ENCODE results near the gene CNTNAP2.

Gene CNTNAP2

DNA sequence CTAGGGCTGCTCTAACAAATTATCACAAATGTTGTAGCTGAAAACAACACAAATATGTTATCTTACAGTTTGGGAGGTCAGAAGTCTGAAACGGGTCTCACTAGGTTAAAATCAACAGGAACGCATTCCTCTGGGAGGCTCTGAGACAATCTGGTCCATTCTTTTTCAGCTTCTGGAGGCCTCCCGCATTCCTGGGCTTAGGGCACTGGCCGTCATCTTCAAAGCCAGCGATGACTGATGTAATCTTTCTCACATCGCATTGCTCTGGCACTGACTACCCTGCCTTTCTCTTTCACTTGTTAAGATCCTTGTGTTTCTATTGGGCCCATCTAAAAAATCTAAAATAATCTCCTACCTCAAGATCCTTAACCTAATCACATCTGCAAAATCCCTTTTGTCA lies 1402.5 kb downstream of the CNTNAP2 start:
- no peaks in the 10 kb centered on the region for H3K9me3 ChIP-seq (ENCODE audit: control insufficient read depth, insufficient read depth, low read depth, low read length)
- no peaks in the 10 kb centered on the region for H3K4me1 ChIP-seq (ENCODE audit: control insufficient read depth, insufficient read depth, low read length)
- no peaks in the 10 kb centered on the region for H3K36me3 ChIP-seq (ENCODE audit: control insufficient read depth in 2 of 2, insufficient read depth in 1 of 2, low read length in 2 of 2)
- ChIA-PET CTCF (no interaction called here), POLR2A (no interaction called here)
- no peak overlapping the region for H3K4me3 ChIP-seq (ENCODE audit: low read depth, low read length)
- TF ChIP-seq ZNF155 (tag by site-specific recombination; IDR thresholded peaks at IDR 0.05) (no peak), ZNF580 (tag by site-specific recombination; IDR thresholded peaks at IDR 0.05) (no peak), ZFP37 (tag by site-specific recombination; IDR thresholded peaks at IDR 0.05) (no peak), TRIM28 (IDR thresholded peaks at IDR 0.05; ENCODE audit: borderline replicate concordance, low read length) (no peak), TCF7L2 (IDR thresholded peaks at IDR 0.05; ENCODE audit: borderline replicate concordance, low read depth, low read length) (no peak), ZNF768 (tag by site-specific recombination; IDR thresholded peaks at IDR 0.05) (no peak), ZNF571 (tag by site-specific recombination; IDR thresholded peaks at IDR 0.05) (no peak), KLF16 (tag by site-specific recombination; IDR thresholded peaks at IDR 0.05) (no peak), GLIS2 (tag by site-specific recombination; IDR thresholded peaks at IDR 0.05) (no peak), SP3 (tag by site-specific recombination; IDR thresholded peaks at IDR 0.05) (no peak), ZNF311 (tag by site-specific recombination; IDR thresholded peaks at IDR 0.05; ENCODE audit: borderline replicate concordance) (no peak)
- TF ChIP-seq, protein P1, sequence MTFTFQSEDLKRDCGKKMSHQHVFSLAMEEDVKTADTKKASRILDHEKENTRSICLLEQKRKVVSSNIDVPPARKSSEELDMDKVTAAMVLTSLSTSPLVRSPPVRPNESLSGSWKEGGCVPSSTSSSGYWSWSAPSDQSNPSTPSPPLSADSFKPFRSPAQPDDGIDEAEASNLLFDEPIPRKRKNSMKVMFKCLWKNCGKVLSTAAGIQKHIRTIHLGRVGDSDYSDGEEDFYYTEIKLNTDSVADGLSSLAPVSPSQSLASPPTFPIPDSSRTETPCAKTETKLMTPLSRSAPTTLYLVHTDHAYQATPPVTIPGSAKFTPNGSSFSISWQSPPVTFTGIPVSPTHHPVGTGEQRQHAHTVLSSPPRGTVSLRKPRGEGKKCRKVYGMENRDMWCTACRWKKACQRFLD (tag by site-specific recombination; IDR thresholded peaks at IDR 0.05) = no peak
- no peak overlapping the region for H3K27ac ChIP-seq (ENCODE audit: extremely low read depth, low read depth, low read length)

DNA sequence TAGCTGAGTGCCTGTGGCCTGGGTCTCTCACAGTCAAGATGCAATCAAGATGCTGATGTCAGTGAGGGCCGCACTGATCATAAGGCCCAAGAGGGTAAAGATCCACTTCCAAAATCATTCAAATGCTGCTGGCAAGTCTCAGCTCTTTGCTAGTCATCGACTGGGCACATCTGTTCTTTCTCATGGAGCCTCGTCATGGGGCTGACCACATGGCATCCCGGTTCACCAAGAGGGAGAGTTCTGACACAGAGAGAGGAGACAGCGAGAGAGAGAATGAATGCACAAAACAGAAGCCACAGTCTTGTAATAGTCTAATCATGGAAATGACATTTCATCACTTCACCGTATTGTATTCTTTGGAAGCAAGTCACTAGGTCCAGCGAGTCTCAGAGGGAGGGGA lies 1406.5 kb downstream of the CNTNAP2 start:
- H3K36me3 ChIP-seq (ENCODE audit: control insufficient read depth in 2 of 2, insufficient read depth in 1 of 2, low read length in 2 of 2) = no peaks in the 10 kb centered on the region
- no peak for TF ChIP-seq ZNF311 (tag by site-specific recombination; IDR thresholded peaks at IDR 0.05; ENCODE audit: borderline replicate concordance)
- TF ChIP-seq ZNF624 (tag by site-specific recombination; IDR thresholded peaks at IDR 0.05) = no peak
- TF ChIP-seq ZNF670 (tag by site-specific recombination; IDR thresholded peaks at IDR 0.05; ENCODE audit: low read depth) = no peak
- TF ChIP-seq ZIC2 (tag by site-specific recombination; IDR thresholded peaks at IDR 0.05) = no peak
- TF ChIP-seq ZNF776 (tag by site-specific recombination; IDR thresholded peaks at IDR 0.05; ENCODE audit: borderline replicate concordance) = no peak
- TF ChIP-seq ZNF24 (tag by site-specific recombination; IDR thresholded peaks at IDR 0.05) = no peak
- TF ChIP-seq MZF1 (tag by site-specific recombination; IDR thresholded peaks at IDR 0.05; ENCODE audit: borderline replicate concordance) = no peak
- TF ChIP-seq PRDM1 (tag by site-specific recombination; IDR thresholded peaks at IDR 0.05) = no peak
- no peak for TF ChIP-seq KLF7 (tag by site-specific recombination; IDR thresholded peaks at IDR 0.05; ENCODE audit: borderline replicate concordance)
- no peak for TF ChIP-seq REPIN1 (tag by site-specific recombination; IDR thresholded peaks at IDR 0.05; ENCODE audit: low read depth)
- TF ChIP-seq ZNF19 (tag by site-specific recombination; IDR thresholded peaks at IDR 0.05; ENCODE audit: low read depth) = no peak
- no peaks in the 10 kb centered on the region for H3K9me3 ChIP-seq (ENCODE audit: control insufficient read depth, insufficient read depth, low read depth, low read length)
- no peak overlapping the region for H3K27ac ChIP-seq (ENCODE audit: extremely low read depth, low read depth, low read length)
- H3K4me3 ChIP-seq (ENCODE audit: low read depth, low read length) = no peak overlapping the region
- ChIA-PET CTCF (no interaction called here), POLR2A (no interaction called here)
- no peaks in the 10 kb centered on the region for H3K4me1 ChIP-seq (ENCODE audit: control insufficient read depth, insufficient read depth, low read length)

DNA sequence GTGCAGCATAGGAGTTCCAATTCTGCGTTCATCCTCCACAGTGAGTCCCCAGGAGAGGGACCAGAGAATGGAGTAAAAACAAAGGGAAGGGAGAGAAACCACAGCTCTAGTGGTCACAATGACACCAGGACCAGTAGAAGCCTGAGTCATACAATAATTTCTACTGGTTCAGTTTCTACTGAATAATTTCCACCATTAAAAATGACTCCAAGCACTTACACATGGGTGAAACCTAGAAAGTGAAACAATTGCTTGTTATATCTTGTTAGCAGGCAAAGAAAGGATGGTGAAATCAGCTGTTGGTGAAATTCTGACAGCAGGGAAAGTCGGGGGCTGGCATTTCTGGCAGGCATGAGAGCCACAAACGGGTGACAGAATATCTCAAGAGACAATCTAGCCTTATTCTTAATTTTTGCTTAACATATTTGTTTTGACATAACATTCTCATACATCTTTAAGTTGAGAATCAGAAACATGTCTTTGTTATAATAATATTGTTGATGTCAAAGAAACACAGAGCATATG lies 1408.2 kb downstream of the CNTNAP2 start:
- Histone ChIP-seq H3K36me3 (ENCODE audit: control insufficient read depth in 2 of 2, insufficient read depth in 1 of 2, low read length in 2 of 2) (no peaks in the 10 kb centered on the region), H3K4me1 (ENCODE audit: control insufficient read depth, insufficient read depth, low read length) (no peaks in the 10 kb centered on the region), H3K9me3 (ENCODE audit: control insufficient read depth, insufficient read depth, low read depth, low read length) (no peaks in the 10 kb centered on the region), H3K4me3 (ENCODE audit: low read depth, low read length) (no peak overlapping the region), H3K27ac (ENCODE audit: extremely low read depth, low read depth, low read length) (no peak overlapping the region)
- POLR2A ChIA-PET = no interaction called here
- CTCF ChIA-PET = no interaction called here
- TF ChIP-seq GLI2 (tag by site-specific recombination; IDR thresholded peaks at IDR 0.05; ENCODE audit: borderline replicate concordance, low read depth) = no peak
- no peak for TF ChIP-seq ZNF580 (tag by site-specific recombination; IDR thresholded peaks at IDR 0.05)
- no peak for TF ChIP-seq ZNF140 (tag by site-specific recombination; IDR thresholded peaks at IDR 0.05)
- no peak for TF ChIP-seq ZBTB44 (tag by site-specific recombination; IDR thresholded peaks at IDR 0.05)
- TF ChIP-seq ZNF341 (tag by site-specific recombination; IDR thresholded peaks at IDR 0.05; ENCODE audit: low read depth) = no peak
- TF ChIP-seq ZNF391 (tag by site-specific recombination; IDR thresholded peaks at IDR 0.05; ENCODE audit: borderline replicate concordance, low read depth) = no peak
- TF ChIP-seq BCL11B (tag by site-specific recombination; IDR thresholded peaks at IDR 0.05; ENCODE audit: low read depth) = no peak
- TF ChIP-seq ZFP69B (tag by site-specific recombination; IDR thresholded peaks at IDR 0.05) = no peak
